ENCODE results near the gene DISC1. TPM values are rescaled to one million over a fixed set of nuclear protein-coding genes. Genes with fewer than 3 reads are reported as not detected.

DISC1 gene
- total and polyA plus RNA-seq, 12 donors = 1.0 to 21.0 (median 9.7) TPM

DNA sequence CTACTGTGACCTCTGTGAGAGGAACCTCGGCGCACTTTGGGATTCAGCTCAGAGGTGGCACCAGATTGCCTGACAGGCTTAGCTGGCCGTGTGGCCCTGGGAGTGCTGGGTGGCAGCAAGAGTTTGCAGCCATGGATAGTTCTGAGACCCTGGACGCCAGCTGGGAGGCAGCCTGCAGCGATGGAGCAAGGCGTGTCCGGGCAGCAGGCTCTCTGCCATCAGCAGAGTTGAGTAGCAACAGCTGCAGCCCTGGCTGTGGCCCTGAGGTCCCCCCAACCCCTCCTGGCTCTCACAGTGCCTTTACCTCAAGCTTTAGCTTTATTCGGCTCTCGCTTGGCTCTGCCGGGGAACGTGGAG lies 67.5 kb downstream of the DISC1 start:
- TF ChIP-seq, protein P1, sequence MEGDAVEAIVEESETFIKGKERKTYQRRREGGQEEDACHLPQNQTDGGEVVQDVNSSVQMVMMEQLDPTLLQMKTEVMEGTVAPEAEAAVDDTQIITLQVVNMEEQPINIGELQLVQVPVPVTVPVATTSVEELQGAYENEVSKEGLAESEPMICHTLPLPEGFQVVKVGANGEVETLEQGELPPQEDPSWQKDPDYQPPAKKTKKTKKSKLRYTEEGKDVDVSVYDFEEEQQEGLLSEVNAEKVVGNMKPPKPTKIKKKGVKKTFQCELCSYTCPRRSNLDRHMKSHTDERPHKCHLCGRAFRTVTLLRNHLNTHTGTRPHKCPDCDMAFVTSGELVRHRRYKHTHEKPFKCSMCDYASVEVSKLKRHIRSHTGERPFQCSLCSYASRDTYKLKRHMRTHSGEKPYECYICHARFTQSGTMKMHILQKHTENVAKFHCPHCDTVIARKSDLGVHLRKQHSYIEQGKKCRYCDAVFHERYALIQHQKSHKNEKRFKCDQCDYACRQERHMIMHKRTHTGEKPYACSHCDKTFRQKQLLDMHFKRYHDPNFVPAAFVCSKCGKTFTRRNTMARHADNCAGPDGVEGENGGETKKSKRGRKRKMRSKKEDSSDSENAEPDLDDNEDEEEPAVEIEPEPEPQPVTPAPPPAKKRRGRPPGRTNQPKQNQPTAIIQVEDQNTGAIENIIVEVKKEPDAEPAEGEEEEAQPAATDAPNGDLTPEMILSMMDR (IDR thresholded peaks at IDR 0.05) = no peak
- no peak for TF ChIP-seq POLR2A (IDR thresholded peaks at IDR 0.05)
- Histone ChIP-seq H3K36me3 (replicated peaks in 1 of 2) (no peaks in the 10 kb centered on the region), H3K27ac (peak overlapping the region in 1 of 5 donors; percentile 60), H3K4me1 (replicated peaks in 1 of 2) (peaks cover 0 to 41% of the 10 kb centered on the region in 2 donors), H3K4me3 (no peak overlapping the region), H3K9me3 (replicated peaks in 1 of 3) (no peaks in the 10 kb centered on the region), H3K27me3 (no peaks in the 10 kb centered on the region)
- 77 to 83% (median 78%) methylated on average over 4 to 11 of the region's 11 CpGs; no CpG with 5 or more reads in 1 of the 4 donors for WGBS, 4 donors
- DNase-seq = no peak
- intact Hi-C loops (cut with DNase I) = no loop called here

DNA sequence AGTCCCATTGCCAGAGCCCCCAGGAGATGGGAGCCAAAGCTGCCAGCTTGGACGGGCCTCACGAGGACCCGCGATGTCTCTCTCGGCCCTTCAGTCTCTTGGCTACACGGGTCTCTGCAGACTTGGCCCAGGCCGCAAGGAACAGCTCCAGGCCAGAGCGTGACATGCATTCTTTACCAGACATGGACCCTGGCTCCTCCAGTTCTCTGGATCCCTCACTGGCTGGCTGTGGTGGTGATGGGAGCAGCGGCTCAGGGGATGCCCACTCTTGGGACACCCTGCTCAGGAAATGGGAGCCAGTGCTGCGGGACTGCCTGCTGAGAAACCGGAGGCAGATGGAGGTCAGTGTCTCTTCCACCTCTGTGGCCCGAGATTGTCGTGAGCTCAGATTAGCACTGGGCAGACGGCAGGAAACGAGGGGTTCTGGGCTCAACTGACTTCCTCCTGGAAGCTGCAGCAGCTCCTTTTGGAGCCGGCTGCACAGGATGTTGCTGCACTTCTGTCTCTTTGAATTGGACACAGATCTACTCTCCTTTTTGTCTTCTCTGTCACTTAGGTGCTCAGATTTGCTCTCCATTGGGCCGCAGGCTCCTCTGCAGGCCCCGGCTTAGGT lies 68.0 kb downstream of the DISC1 start:
- intact Hi-C loops (cut with DNase I) = no loop called here
- Histone ChIP-seq H3K4me1 (replicated peaks in 1 of 2) (peaks cover 0 to 43% of the 10 kb centered on the region in 2 donors), H3K27ac (peak overlapping the region in 2 of 5 donors; percentile 41 to 60)

DNA sequence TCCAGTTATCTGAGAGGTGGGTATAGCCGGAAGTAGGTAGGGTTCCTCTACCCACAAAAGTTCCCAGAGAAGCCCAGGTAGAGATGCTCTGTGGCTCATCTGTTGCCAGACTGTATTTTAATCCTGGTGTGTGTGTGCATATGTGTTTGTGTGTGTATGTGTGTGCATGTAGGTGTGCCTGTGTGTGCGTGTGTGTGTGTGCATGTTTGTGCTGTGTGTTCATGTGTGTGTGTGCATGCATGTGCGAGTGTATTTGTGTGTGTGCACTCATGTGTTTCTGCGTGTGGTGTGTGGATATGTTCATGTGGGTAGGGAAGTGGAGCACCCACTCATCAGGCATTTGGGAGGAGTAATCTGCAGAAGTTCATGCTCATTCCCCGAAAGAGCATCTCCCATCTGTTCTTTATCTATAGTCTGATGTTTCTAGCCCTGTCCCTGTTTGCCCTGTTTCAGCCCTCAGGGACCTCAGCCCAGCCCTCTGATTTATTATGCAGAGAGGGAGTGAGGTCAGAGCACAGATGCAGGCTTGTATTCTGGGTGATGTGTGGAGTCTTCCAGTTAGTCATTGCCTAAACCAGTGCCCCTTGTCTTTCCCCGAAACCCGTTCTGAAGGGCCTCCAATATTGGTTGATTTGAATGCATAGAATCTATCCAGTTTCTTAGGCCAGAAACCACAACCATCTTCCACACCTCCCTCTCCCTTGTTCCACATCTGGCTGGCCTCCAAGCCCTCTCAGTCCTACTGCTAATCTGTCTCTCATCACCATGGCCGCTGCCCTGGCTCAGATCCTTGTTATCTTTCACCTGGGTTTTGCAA lies 69.1 kb downstream of the DISC1 start:
- no peaks in the 10 kb centered on the region for H3K27me3 ChIP-seq
- H3K4me3 ChIP-seq = no peak overlapping the region
- H3K9me3 ChIP-seq (replicated peaks in 1 of 3) = no peaks in the 10 kb centered on the region
- peak in 1 of 7 donors; percentile 63 for DNase-seq
- TF ChIP-seq, protein P1 (IDR thresholded peaks at IDR 0.05) = no peak
- TF ChIP-seq POLR2A (IDR thresholded peaks at IDR 0.05) = no peak
- WGBS, 4 donors = 73 to 86% (median 83%) methylated on average over 8 of the region's 8 CpGs
- no peaks in the 10 kb centered on the region for H3K36me3 ChIP-seq (replicated peaks in 1 of 2)
- H3K4me1 ChIP-seq (replicated peaks in 1 of 2) = peaks cover 3 to 40% of the 10 kb centered on the region in 2 donors
- H3K27ac ChIP-seq = peak overlapping the region in 2 of 5 donors; percentile 5 to 60
- intact Hi-C loops (cut with DNase I) = no loop called here

More for the DNA sequence above, 68.0 kb downstream of the DISC1 start:
- Histone ChIP-seq H3K27me3 (no peaks in the 10 kb centered on the region), H3K4me3 (no peak overlapping the region), H3K36me3 (replicated peaks in 1 of 2) (no peaks in the 10 kb centered on the region), H3K9me3 (replicated peaks in 1 of 3) (no peaks in the 10 kb centered on the region)
- no peak for TF ChIP-seq POLR2A (IDR thresholded peaks at IDR 0.05)
- TF ChIP-seq, protein P1 (IDR thresholded peaks at IDR 0.05) = no peak
- peak in 3 of 7 donors; percentile 31 to 66 (median 45) for DNase-seq
- WGBS, 4 donors = 67 to 81% (median 69%) methylated on average over 6 to 18 of the region's 18 CpGs

DNA sequence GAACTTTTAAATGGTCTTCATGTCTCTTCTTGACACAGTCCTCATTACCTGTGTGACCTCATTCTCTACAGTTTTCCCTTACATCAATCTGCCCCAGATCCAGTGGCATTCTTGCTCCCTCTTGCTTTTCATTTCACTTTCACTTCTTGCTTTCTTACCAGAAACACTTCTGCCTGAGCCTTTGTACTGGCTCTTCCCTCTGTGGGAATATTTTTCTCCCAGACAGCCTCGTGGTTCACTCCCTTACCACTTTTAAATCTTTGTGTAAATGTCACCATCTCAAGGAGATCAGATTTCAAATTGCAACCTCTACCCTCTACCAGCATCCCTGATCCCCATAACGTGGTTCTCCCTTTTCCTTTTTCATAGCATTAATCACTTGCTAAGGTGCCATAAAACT lies 73.2 kb downstream of the DISC1 start:
- Histone ChIP-seq H3K9me3 (replicated peaks in 1 of 3) (no peaks in the 10 kb centered on the region), H3K27ac (peak overlapping the region in 3 of 5 donors; percentile 22 to 27 (median 23)), H3K27me3 (no peaks in the 10 kb centered on the region), H3K4me3 (peak overlapping the region in 1 of 4 donors; percentile 15), H3K36me3 (replicated peaks in 1 of 2) (no peaks in the 10 kb centered on the region), H3K4me1 (replicated peaks in 1 of 2) (peaks cover 3 to 25% of the 10 kb centered on the region in 2 donors)
- intact Hi-C loops (cut with DNase I) = no loop called here
- WGBS, 4 donors = 19 to 29% (median 26%) methylated on average over 2 of the region's 2 CpGs
- DNase-seq = no peak
- no peak for TF ChIP-seq POLR2A (IDR thresholded peaks at IDR 0.05)
- TF ChIP-seq, protein P1 (IDR thresholded peaks at IDR 0.05) = no peak
